Thyroid gland (tissue), 4 donors: Measurements from ENCODE around the gene GSTA4.

Experiments used
- POLR2A ChIP-seq, 2 donors: fragments of 450-650 bp; IDR thresholded peaks; one replicate each; pipeline ENCODE4 v1.6.1; 2017; ENCODE audit warnings: antibody characterized with exemption in 2 of 2, mild to moderate bottlenecking in 2 of 2, moderate library complexity in 1 of 2
- TF ChIP-seq, protein P1 (sequence below), 6 experiments: fragments of 200-600 bp in 3 of 6; fragments of 450-650 bp in 3 of 6; sonication (generic) in 3 of 6; IDR thresholded peaks; one replicate each; pipeline ENCODE4 v1.5.1; 2016 to 2019; ENCODE audit warnings: antibody characterized with exemption in 6 of 6, mild to moderate bottlenecking in 2 of 6, inconsistent platforms in 1 of 6, moderate library complexity in 1 of 6

DNA sequence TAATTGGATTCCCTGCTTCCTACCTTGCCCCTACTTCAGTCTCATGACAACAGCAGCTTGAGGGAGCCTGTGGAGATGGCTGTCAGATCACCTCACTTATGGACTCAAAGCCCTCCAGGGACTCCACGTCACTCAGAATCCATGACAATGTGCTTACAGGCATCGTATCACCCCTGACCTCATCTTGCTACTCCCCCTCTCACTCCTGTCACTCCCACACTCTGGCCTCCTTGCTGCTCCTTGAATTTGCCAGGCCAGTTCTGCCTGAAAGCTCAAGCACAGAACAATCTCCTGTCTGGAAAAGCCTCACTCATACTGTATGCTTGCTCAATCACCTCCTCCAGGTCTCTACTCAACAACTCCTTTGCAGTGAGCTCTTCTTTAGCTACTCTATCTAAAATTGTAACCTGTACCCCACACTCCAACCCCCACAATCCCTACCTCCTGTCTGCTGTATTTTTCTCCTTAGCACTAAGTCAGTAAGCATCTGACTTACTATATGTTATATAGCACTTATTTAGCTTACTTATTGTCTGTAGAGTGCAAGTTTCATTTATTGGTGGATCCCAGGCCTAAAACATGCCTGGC, 10.7 kb upstream of the GSTA4 start:
- TF ChIP-seq, protein P1, sequence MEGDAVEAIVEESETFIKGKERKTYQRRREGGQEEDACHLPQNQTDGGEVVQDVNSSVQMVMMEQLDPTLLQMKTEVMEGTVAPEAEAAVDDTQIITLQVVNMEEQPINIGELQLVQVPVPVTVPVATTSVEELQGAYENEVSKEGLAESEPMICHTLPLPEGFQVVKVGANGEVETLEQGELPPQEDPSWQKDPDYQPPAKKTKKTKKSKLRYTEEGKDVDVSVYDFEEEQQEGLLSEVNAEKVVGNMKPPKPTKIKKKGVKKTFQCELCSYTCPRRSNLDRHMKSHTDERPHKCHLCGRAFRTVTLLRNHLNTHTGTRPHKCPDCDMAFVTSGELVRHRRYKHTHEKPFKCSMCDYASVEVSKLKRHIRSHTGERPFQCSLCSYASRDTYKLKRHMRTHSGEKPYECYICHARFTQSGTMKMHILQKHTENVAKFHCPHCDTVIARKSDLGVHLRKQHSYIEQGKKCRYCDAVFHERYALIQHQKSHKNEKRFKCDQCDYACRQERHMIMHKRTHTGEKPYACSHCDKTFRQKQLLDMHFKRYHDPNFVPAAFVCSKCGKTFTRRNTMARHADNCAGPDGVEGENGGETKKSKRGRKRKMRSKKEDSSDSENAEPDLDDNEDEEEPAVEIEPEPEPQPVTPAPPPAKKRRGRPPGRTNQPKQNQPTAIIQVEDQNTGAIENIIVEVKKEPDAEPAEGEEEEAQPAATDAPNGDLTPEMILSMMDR (IDR thresholded peaks at IDR 0.05) = no peak
- no peak for TF ChIP-seq POLR2A (IDR thresholded peaks at IDR 0.05)
